Choroid plexus epithelial cell (primary cell): ENCODE data around the gene NUAK1.
A peak's percentile ranks its signal among the peaks of the same experiment; 100 is the strongest.

Experiments
- DNase-seq: peaks from one replicate; pipeline ENCODE4 v3.0.0-alpha.2; 2010; ENCODE audit warnings: low read depth
- H3K4me3 ChIP-seq: 2 replicates; pipeline ENCODE4 v1.5.1; 2011; ENCODE audit warnings: low read depth, mild to moderate bottlenecking, control low read depth, low read length, moderate library complexity
- CTCF ChIP-seq: conservative IDR thresholded peaks from 2 replicates; pipeline ENCODE4 v1.5.1; 2011; ENCODE audit warnings: low read depth, mild to moderate bottlenecking, control low read depth, inconsistent platforms, low read length, moderate library complexity

The NUAK1 gene

GRCh38 chr12:106090591-106091445 is 47.9 kb downstream of the NUAK1 start:
- DNase-seq: peak; percentile 79
- H3K4me3 ChIP-seq: no peak overlapping the region
- no peak for TF ChIP-seq CTCF

- DNase-seq: no peak
- no peak for TF ChIP-seq CTCF
- H3K4me3 ChIP-seq: no peak overlapping the region
Measured at GRCh38 chr12:106089935-106090334, 48.8 kb downstream of the NUAK1 start.

- TF ChIP-seq CTCF: no peak
- no peak for DNase-seq
- H3K4me3 ChIP-seq: no peak overlapping the region
Measured at GRCh38 chr12:106088811-106089485, 49.8 kb downstream of the NUAK1 start.

GRCh38 chr12:106088246-106088808 is 50.4 kb downstream of the NUAK1 start:
- DNase-seq: no peak
- H3K4me3 ChIP-seq: no peak overlapping the region
- no peak for TF ChIP-seq CTCF

- no peak for DNase-seq
- no peak for TF ChIP-seq CTCF
- H3K4me3 ChIP-seq: no peak overlapping the region
Measured at GRCh38 chr12:106086696-106087095, 52.1 kb downstream of the NUAK1 start.

GRCh38 chr12:106085213-106085612 is 53.5 kb downstream of the NUAK1 start:
- no peak overlapping the region for H3K4me3 ChIP-seq
- DNase-seq: no peak
- TF ChIP-seq CTCF: no peak
